PFSK-1 (cell line): Measurements from ENCODE around the gene ABI3BP.

Experiments
- FOXP2 ChIP-seq: optimal IDR thresholded peaks from 2 replicates; pipeline ENCODE3; 2011; ENCODE audit warnings: borderline replicate concordance, control low read depth, inconsistent platforms; ENCODE audit not compliant: insufficient read depth; ENCODE audit errors: extremely low read length, extremely low read depth
- POLR2AphosphoS5 ChIP-seq: IDR thresholded peaks from 2 replicates; pipeline ENCODE4 v1.6.1; 2012; ENCODE audit warnings: low read depth, mild to moderate bottlenecking, control low read depth, low read length, moderate library complexity
- REST ChIP-seq, 2 experiments: IDR thresholded peaks; 2 replicates each; pipeline versions ENCODE4 v1.6.1 to v1.8.0; 2011 to 2012; ENCODE audit warnings: low read depth in 2 of 2, low read length in 2 of 2, control low read depth in 1 of 2, inconsistent platforms in 1 of 2, mild to moderate bottlenecking in 1 of 2, moderate library complexity in 1 of 2; ENCODE audit not compliant: insufficient read depth in 1 of 2
- SIN3A ChIP-seq: IDR thresholded peaks from 2 replicates; pipeline ENCODE4 v1.6.1; 2012; ENCODE audit warnings: mild to moderate bottlenecking, low read length, moderate library complexity, borderline replicate concordance; ENCODE audit not compliant: insufficient read depth
- TAF1 ChIP-seq: IDR thresholded peaks from 2 replicates; pipeline ENCODE4 v1.6.1; 2012; ENCODE audit warnings: low read length, control low read depth, borderline replicate concordance; ENCODE audit not compliant: insufficient read depth

Gene ABI3BP

GRCh38 chr3:100893590-100893989 is 99.6 kb downstream of the ABI3BP start:
- no peak for TF ChIP-seq SIN3A
- TF ChIP-seq POLR2AphosphoS5 = no peak
- no peak for TF ChIP-seq FOXP2
- no peak for TF ChIP-seq TAF1
- TF ChIP-seq REST (IDR thresholded peaks at IDR 0.05; ENCODE audit: insufficient read depth in 1 of 2, low read depth in 2 of 2, low read length in 2 of 2) = no peak

DNA sequence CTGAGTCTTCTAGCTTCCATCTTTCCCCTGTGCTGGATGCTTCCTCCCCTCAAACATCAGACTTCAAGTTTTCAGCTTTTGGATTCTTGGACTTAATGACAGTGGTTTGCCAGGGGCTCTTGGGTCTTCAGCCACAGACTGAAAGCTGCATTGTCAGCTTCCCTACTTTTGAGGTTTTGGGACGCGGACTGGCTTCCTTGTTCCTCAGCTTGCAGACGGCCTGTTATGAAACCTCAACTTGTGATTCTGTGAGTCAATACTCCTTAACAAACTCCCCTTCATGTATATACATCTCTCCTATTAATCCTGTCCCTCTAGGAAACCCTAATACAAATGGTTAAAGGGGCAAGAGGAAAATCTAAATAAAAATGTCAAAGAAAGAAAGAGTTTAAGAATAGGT is 100.1 kb downstream of the ABI3BP start:
- TF ChIP-seq FOXP2 = no peak
- no peak for TF ChIP-seq REST (IDR thresholded peaks at IDR 0.05; ENCODE audit: insufficient read depth in 1 of 2, low read depth in 2 of 2, low read length in 2 of 2)
- TF ChIP-seq SIN3A = no peak
- TF ChIP-seq TAF1 = no peak
- TF ChIP-seq POLR2AphosphoS5 = no peak

DNA sequence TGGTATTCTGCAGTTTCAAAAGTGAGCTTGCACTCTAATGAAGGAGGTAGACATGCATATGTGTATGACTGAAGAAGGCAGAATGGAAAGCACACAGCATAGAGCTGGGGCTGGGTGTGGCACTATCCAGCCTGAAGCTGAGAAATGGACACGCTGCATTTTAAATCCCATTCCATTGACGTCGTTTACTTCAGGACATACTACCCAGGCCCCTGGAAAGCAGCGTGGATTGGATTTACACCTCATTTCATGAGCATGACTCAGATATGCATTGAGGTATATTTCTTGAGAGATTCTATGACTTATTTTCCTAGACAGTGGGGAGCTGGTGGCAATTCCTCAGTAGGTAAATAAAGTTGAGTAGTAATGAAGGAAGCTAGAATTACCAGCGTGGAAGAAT is 101.4 kb downstream of the ABI3BP start:
- no peak for TF ChIP-seq FOXP2
- no peak for TF ChIP-seq SIN3A
- TF ChIP-seq POLR2AphosphoS5 = no peak
- no peak for TF ChIP-seq REST (IDR thresholded peaks at IDR 0.05; ENCODE audit: insufficient read depth in 1 of 2, low read depth in 2 of 2, low read length in 2 of 2)
- no peak for TF ChIP-seq TAF1

DNA sequence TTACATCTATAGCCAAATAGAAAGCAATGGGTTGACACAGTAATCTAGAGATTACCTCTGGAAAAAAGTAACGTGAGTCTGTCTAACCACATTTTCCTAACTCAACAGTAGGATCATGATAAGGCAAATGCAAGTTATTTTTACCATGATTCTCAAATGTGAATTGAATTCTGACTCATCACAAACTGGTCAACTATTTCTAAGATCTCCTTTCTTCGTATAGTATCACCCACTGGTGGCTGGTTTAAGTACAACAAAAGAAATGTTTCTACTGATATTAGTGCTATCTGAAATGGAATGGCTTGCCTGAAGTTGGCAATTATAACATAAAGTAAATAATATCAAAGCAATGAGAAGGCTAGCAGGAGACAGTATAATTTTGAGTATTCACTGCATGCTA is 102.2 kb downstream of the ABI3BP start:
- TF ChIP-seq FOXP2 = no peak
- TF ChIP-seq POLR2AphosphoS5 = no peak
- TF ChIP-seq TAF1 = no peak
- no peak for TF ChIP-seq SIN3A
- TF ChIP-seq REST (IDR thresholded peaks at IDR 0.05; ENCODE audit: insufficient read depth in 1 of 2, low read depth in 2 of 2, low read length in 2 of 2) = no peak

GRCh38 chr3:100888881-100889280 is 104.3 kb downstream of the ABI3BP start:
- TF ChIP-seq REST (IDR thresholded peaks at IDR 0.05; ENCODE audit: insufficient read depth in 1 of 2, low read depth in 2 of 2, low read length in 2 of 2) (no peak), SIN3A (no peak), TAF1 (no peak), POLR2AphosphoS5 (no peak), FOXP2 (no peak)
